AG04450 (cell line): ENCODE data around the gene KIF26B. TPM values are rescaled to one million over a fixed set of nuclear protein-coding genes. Genes with fewer than 3 reads are reported as not detected.
A peak's percentile ranks its signal among the peaks of the same experiment; 100 is the strongest.

ENCODE experiments used
- CTCF ChIA-PET: fragments of 300-600, 350-600 bp; formaldehyde crosslinking; extraction: SDS; loops from one replicate; lab custom pipeline; 2022; ENCODE audit warnings: antibody characterized with exemption, inconsistent platforms; lab: Charles Lee
- POLR2A ChIA-PET: fragments of 350-600 bp; formaldehyde crosslinking; extraction: SDS; loops from one replicate; lab custom pipeline; 2021; ENCODE audit warnings: antibody characterized with exemption, inconsistent platforms; lab: Yijun Ruan, JAX
- DNase-seq: peaks from one replicate; pipeline ENCODE4 v3.0.0-alpha.2; 2011; ENCODE audit warnings: low read depth, low spot score
- H3K27ac ChIP-seq: one replicate; pipeline ENCODE4 v1.5.1; 2012; ENCODE audit warnings: low read depth, low read length, control low read depth
- H3K27me3 ChIP-seq: one replicate; pipeline ENCODE4 v1.6.0; 2012; ENCODE audit warnings: low read length; ENCODE audit not compliant: control insufficient read depth, insufficient read depth
- H3K4me3 ChIP-seq: 2 replicates; pipeline ENCODE4 v1.5.1; 2011; ENCODE audit warnings: mild to moderate bottlenecking, low read depth, low read length, control low read depth
- H3K9me3 ChIP-seq: 2 replicates; pipeline ENCODE4 v1.5.1; 2012; ENCODE audit warnings: low read length; ENCODE audit not compliant: control insufficient read depth, insufficient read depth
- CTCF ChIP-seq: IDR thresholded peaks from 2 replicates; pipeline ENCODE4 v1.5.1; 2011; ENCODE audit warnings: low read depth, low read length, control low read depth, inconsistent platforms
- polyA plus RNA-seq: library from polyadenylated mRNA; depleted of rRNA; stranded (reverse); fragments of >200 nt; gene quantifications from 2 replicates; pipeline ENCODE4 v1.2.3, GENCODE V29; 2011

KIF26B gene
- polyA plus RNA-seq, 1 experiment = 2.4 TPM

- DNase-seq = no peak
- no peaks in the 10 kb centered on the region for H3K27me3 ChIP-seq
- no peak overlapping the region for H3K4me3 ChIP-seq
- no peaks in the 10 kb centered on the region for H3K9me3 ChIP-seq
- peak; percentile 10; the same call in 1 of the 2 replicates for TF ChIP-seq CTCF
- ChIA-PET CTCF (no interaction called here), POLR2A (no interaction called here)
- H3K27ac ChIP-seq = no peak overlapping the region
These were observed 122.5 kb downstream of the KIF26B start for GRCh38 chr1:245277276-245277675.

- H3K27me3 ChIP-seq = no peaks in the 10 kb centered on the region
- no peak overlapping the region for H3K27ac ChIP-seq
- DNase-seq = no peak
- H3K9me3 ChIP-seq = no peaks in the 10 kb centered on the region; the same call in 1 of the 2 replicates
- TF ChIP-seq CTCF = no peak
- no peak overlapping the region for H3K4me3 ChIP-seq
- CTCF ChIA-PET = no interaction called here
- POLR2A ChIA-PET = no interaction called here
These were observed 124.1 kb downstream of the KIF26B start for GRCh38 chr1:245278846-245279245.

- POLR2A ChIA-PET = no interaction called here
- Histone ChIP-seq H3K27me3 (no peaks in the 10 kb centered on the region), H3K9me3 (no peaks in the 10 kb centered on the region; the same call in 1 of the 2 replicates), H3K27ac (no peak overlapping the region), H3K4me3 (no peak overlapping the region)
- TF ChIP-seq CTCF = no peak
- CTCF ChIA-PET = interaction anchor here (0.6 to 1.0 kb wide), 2 partner anchors 76 to 127 kb away, joined by 3 read pairs; no protein-coding TSS in a partner anchor
- DNase-seq = no peak
These were observed 124.6 kb downstream of the KIF26B start for GRCh38 chr1:245279346-245279745.

- Histone ChIP-seq H3K9me3 (no peaks in the 10 kb centered on the region; the same call in 1 of the 2 replicates), H3K27me3 (no peaks in the 10 kb centered on the region), H3K27ac (no peak overlapping the region), H3K4me3 (no peak overlapping the region)
- ChIA-PET POLR2A (no interaction called here), CTCF (interaction anchor here (0.6 kb wide), 1 partner anchor 399 kb away, joined by 5 read pairs; no protein-coding TSS in a partner anchor)
- DNase-seq = no peak
- TF ChIP-seq CTCF = no peak
These were observed 128.2 kb downstream of the KIF26B start for GRCh38 chr1:245283001-245283400.

- no peak overlapping the region for H3K27ac ChIP-seq
- no peak for TF ChIP-seq CTCF
- H3K27me3 ChIP-seq = no peaks in the 10 kb centered on the region
- no peak for DNase-seq
- POLR2A ChIA-PET = no interaction called here
- CTCF ChIA-PET = no interaction called here
- H3K4me3 ChIP-seq = no peak overlapping the region
- H3K9me3 ChIP-seq = no peaks in the 10 kb centered on the region; the same call in 1 of the 2 replicates
These were observed 130.4 kb downstream of the KIF26B start for GRCh38 chr1:245285168-245285567.
